Activated CD4-positive, alpha-beta T cell treated with anti-CD3 and anti-CD28 coated beads for 1 hour (primary cell): ENCODE measurements around the gene FXYD5.

Source experiments
- DNase-seq: peaks from one replicate; pipeline ENCODE4 v3.0.0-alpha.2; 2020

Gene FXYD5, protein sequence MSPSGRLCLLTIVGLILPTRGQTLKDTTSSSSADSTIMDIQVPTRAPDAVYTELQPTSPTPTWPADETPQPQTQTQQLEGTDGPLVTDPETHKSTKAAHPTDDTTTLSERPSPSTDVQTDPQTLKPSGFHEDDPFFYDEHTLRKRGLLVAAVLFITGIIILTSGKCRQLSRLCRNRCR

DNA sequence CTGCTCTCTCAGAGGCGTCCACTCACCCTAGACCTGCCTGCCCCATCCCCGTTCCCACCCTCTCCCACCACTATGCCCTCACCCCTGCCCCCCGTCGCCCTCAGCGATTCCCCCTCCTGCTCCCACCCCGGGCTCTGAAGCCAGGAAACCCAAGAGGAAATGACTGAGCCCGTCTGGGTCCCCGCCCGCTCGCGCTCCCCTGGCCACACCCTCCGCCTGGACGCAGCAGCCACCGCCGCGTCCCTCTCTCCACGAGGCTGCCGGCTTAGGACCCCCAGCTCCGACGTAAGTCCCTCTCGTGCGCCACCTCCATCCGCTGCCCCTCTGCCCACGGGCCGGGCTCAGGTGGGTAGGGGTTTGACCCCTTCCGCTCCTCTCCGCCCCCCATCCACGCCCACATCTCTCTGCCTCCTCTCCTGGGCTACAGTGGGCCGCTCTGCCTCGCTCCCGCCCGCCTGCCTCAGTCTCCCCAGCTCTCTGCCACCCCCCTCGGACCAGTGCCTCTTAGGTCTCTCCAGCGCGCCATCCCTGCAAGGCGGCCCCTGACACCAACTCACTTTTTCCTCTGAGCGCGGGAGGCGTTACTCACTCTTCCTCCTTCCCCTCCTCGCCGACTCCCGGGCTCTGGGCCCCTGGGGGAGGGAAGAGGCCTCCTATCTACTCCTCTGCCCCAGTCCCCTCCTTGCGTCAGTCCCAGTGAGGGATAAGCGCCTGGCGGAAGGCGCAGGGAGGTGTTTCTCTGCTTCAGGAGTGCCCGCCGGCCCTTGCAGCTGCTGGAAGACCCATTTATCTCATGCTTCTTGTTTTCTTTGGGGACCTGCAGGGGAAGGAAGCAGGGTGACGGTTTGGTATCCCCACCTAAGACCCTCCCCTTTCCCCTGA lies at the start of gene FXYD5:
TSS of gene FXYD5 (plus strand) at position 211 of the 882 bp plus-strand sequence. CDS start 816 bp downstream, outside the sequence.
- peak; percentile 78 for DNase-seq

DNA sequence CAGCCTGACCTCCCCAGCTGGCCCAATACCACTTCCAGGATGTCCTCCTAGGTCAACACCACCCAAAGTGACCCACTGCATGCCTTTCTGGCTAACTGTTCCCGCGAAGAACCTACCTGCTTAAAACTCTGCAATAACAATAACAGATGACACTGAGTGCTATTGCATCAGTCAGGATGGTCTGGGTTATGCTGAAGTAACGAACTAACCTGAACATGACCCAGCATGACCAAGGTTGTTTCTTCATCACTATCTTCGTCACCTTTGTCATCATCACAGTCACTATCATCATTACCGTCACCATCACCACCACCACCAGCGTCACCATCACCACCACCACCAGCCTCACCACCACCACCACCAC lies 49.5 kb upstream of the FXYD5 start:
- no peak for DNase-seq

DNA sequence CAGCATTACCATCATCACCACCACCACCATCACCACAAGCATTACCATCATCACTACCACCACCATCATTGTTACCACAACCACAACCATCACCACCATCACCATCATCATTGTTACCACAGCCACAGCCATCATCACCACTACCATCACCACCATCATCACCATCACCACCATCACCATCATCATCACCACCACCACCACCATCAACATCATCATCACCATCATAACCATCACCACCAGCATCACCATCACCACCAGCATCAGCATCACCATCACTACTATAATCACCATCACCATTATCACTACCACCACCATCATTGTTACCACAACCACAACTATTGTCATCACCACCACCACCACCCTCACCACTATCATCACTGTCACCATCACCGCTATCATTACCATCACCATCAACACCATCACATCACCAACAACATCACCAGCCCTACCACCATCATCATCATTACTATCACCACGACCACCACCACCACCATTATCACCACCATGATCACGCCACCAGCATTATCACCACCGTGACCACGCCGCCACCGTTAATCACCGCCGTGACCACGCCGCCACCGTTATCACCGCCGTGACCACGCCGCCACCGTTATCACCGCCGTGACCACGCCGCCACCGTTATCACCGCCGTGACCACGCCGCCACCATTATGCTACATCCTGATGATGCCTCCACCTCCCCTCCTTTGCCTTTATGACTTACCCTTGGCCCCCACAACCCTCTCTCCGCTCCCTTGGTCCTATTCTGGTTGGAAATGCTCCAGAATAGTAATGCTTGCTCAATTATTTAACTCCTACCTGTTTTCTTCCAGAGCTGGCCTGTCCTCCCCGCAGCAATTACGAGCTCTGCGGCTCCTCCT lies 48.9 kb upstream of the FXYD5 start:
- no peak for DNase-seq

GRCh38 chr19:35106291-35106583 lies 48.3 kb upstream of the FXYD5 start:
- no peak for DNase-seq

- no peak for DNase-seq
Observed at GRCh38 chr19:35106898-35107541, 47.5 kb upstream of the FXYD5 start.

DNA sequence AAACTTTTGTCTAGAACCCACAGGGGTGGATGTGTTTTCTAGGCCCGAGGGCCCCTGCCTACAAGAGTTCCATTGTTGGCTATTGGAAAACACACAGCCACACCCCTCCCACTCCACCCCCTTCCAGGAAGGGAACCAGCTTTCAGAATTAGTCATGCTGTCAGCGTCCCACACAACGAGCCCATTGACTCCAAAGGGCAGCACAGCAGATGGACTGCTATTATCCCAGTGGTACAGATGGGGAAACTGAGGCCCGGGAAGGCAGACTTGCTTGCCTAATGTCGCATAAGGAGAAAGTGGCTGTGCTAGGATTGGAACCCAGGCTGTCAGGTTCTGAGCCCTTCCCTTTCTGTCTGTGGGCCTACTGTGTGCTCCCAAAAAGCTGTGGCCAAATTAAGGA lies 47.0 kb upstream of the FXYD5 start:
- DNase-seq = no peak

GRCh38 chr19:35108730-35109129 lies 45.8 kb upstream of the FXYD5 start:
- no peak for DNase-seq

GRCh38 chr19:35109395-35110112 lies 45.0 kb upstream of the FXYD5 start:
- DNase-seq = no peak

DNA sequence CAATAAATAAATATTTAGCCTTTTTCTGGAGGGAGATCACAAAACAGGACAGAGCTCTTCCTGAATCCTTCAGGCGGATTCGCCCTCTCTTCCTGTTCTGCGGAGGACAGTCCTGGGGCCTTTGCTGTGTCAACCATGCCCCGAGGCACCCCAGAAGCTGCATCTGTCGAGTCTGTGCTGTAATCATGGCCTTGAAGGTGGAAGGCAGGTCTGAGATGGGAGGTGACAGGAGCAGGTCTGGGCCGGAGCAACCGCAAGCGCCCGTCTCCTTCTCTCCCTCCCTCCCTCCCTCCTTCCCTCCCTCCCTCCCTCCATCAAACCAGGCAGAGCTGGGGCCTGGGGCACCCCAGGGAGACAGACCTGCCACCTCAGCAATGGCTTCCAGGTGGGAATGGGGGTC lies 43.6 kb upstream of the FXYD5 start:
- no peak for DNase-seq

DNA sequence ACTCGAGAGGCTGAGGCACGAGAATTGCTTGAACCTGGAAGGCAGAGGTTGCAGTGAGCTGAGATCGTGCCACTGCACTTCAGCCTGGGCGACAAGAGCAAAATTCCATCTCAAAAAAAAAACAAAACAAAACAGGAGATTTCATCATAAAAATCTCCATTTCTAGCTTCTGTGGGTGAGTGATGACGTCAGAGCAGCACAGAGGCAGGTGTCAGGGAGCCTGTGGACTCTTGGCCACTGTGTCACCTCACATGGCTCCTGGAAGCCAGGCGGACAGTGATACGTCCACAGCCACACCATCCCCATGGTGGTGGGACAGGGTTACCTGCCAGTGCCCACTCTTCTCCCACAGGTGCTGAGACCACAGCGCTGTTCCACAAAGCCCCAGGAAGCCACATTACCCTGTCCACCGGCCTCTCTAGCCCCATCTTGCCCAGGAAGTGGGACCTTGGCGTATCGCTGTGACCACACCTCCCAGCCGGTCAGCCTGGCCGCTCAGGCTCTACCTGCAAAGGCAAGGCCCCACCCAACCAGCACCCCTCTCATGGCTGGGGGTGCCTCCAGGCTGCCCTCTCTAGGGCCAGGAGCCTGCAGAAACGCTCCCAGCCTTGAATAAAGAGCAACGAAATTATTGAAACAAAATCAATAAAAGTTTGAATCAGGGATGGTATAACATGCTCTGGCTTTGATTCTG lies 41.4 kb upstream of the FXYD5 start:
- DNase-seq = no peak

DNA sequence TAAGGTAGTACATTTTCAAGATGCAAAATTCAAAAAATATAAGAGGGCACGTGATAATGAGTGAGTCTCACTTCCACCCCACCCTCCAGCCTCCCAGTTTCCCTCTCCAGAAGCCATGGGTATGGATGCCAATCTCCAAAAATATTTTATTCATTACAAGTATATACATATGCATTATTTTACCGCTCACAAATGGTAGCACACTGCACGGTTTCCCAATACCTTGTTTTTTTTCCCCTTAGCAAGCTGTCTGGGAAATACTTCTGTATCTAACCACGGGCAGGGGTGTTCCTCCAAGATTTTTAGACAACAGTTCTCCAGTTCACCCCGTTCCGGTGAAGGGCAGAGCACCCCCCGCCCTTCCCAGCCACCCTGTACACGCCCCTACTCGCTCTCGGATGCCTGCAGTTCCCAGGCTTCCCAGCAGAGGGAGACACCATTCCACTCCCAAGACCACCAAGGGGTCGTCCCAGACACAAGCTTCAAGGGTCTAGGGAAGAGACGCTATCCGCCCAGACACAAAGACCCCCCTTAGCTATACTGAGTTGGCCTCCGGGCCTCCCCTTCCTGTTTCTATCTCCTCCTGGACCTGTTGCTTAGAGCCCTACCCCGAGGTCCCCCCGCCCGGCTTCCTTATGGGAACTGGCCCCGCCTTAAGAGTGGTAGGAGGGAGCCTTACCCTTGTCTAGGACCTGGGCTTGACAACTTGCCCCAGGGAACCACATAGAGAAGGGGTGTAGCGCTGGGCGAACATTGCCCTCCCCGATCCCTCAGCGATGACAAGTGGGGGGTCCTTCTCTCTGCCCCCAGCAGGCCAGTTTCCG lies 40.0 kb upstream of the FXYD5 start:
- DNase-seq = peak; percentile 51

- DNase-seq = no peak
Observed at GRCh38 chr19:35115177-35115951, 39.2 kb upstream of the FXYD5 start, which contains the start of gene FXYD3. FXYD3 (plus strand) TSS chr19:35115823; CDS start chr19:35119377, 3,554 bp downstream.

DNA sequence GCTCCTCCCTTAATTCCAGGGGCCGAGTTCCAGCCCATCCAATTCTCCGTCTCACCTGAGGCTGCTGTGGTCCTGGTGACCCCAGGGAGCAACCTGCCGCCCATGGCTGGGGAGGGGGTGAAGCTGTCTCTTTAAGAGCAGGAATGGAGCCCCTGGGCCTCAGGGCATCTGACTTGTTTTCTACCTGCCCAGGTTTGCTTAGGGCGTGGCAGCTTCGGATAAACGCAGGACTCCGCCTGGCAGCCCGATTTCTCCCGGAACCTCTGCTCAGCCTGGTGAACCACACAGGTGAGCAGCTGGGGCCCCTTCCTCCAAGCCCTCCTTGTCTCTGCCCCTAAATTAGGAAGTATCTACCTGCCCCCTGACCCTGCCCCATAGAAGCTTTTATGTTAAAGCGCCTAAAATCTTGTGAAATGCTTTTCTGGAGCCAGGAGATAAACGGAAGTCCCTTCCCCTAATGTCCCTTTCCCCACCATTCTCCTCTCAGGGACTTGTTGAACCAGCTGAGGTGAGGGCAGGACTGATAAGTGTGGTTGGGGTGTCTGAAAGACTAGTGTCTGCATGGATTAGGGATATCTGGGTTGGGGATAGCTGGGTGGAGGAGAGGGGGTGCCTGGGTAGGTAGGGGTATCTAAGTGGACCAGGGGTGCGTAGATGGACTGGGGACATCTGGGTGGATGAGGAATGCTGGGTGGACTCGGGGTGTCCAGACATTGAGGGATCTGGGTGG lies 38.3 kb upstream of the FXYD5 start:
- no peak for DNase-seq

- DNase-seq = no peak
Observed at GRCh38 chr19:35117116-35117515, 37.4 kb upstream of the FXYD5 start.

DNA sequence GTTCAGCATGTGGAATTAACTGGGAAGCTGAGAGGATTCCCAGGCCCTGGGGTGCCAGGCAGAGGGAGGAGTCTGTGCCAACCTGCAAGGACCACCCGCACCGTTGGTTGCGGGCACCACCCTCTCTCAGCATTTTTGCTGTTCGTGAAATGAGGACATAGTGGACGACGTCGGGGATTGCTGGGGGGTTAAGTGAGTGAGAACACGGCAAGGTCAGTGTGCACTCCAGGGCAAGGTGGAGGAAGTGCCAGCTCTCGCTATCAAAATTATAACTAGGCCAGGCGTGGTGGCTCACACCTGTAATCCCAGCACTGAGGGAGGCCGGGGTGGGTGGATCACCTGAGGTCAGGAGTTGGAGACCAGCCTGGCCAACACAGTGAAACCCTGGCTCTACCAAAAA lies 36.7 kb upstream of the FXYD5 start:
- no peak for DNase-seq

DNA sequence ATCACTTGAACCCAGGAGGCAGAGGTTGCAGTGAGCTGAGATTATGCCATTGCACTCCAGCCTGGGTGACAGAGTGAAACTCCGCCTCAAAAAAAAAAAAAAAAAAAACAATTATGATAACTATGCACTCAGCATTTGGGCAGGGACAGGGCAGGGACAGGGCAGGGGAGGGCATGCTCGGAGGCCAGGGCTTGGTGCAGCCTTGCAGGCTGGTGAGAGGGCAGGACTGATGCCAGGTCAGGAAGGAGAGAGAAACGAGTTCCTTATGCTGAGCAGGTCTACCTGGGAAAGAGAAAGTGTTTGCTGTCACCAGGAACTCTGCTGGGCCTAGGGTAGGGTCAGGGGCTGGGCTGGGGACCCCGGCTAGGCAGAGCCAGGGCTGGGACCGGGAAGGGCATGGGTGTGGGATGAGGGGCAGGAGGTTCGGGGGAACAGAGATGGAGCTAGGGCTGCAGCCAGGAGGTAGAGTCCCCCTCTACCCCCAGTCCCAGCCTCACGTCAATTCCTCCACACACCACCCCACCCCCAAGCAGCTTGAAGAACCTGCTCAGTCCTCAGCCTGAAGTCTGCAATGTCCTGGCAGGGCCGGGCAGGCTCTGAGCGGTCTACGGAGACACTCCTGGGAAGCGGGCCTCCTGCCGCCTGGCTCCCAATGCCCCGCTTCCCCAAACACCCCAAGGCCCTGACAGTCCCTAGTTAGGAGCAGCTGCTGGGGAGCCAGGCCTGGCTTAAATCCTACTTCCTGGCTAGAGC lies 36.1 kb upstream of the FXYD5 start:
- DNase-seq = no peak

DNA sequence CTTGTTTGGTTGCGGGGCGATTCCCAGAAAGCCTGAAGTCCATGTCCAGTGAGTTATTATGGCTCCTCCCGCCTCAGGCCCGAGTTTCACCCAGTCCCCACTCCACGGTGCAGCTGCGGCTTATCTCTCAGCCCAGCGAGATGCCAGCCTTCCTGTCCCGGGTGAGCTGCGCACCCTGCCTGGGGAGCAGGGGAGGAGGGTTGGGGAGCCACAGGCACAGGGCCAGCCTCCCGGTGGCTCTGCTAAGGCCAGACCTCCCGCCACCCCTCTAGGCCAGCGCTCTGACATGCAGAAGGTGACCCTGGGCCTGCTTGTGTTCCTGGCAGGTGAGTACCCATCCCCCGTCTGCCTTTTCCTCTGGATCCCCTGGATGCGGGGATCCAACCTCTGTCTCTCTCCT lies 35.4 kb upstream of the FXYD5 start:
- DNase-seq = no peak

- DNase-seq = no peak
Observed at GRCh38 chr19:35119578-35120155, 34.9 kb upstream of the FXYD5 start.
